Liver (tissue), 3 donors: ENCODE data around the gene HMSD.

Experiments used
- EGR1 ChIP-seq, 2 donors: IDR thresholded peaks; 2 replicates each; pipeline ENCODE4 v1.6.1; 2016 to 2018; ENCODE audit warnings: antibody characterized with exemption in 2 of 2, low read depth in 2 of 2
- GABPA ChIP-seq, 2 donors: IDR thresholded peaks in 1 of 2; conservative IDR thresholded peaks in 1 of 2; 2 replicates each; pipeline ENCODE4 v1.6.1; 2016; ENCODE audit warnings: antibody characterized with exemption in 2 of 2, mild to moderate bottlenecking in 1 of 2, moderate library complexity in 1 of 2
- HNF4A ChIP-seq, 2 donors: conservative IDR thresholded peaks; 2 replicates each; pipeline ENCODE4 v1.6.1; 2016; ENCODE audit warnings: antibody characterized with exemption in 2 of 2, mild to moderate bottlenecking in 2 of 2
- JUND ChIP-seq, 2 donors: IDR thresholded peaks; 2 replicates each; pipeline ENCODE4 v1.6.1; 2016; ENCODE audit warnings: antibody characterized with exemption in 2 of 2
- RAD21 ChIP-seq, 2 donors: IDR thresholded peaks; 2 replicates each; pipeline ENCODE4 v1.6.1; 2016; ENCODE audit warnings: antibody characterized with exemption in 2 of 2, mild to moderate bottlenecking in 2 of 2
- SP1 ChIP-seq: IDR thresholded peaks from 2 replicates; pipeline ENCODE4 v1.6.1; 2018; ENCODE audit warnings: antibody characterized with exemption, mild to moderate bottlenecking
- TAF1 ChIP-seq: conservative IDR thresholded peaks from 2 replicates; pipeline ENCODE4 v1.6.1; 2016; ENCODE audit warnings: antibody characterized with exemption, mild to moderate bottlenecking
- YY1 ChIP-seq: IDR thresholded peaks from 2 replicates; pipeline ENCODE4 v1.6.1; 2016; ENCODE audit warnings: antibody characterized with exemption, mild to moderate bottlenecking
- TF ChIP-seq, protein P1 (sequence below): fragments of 150-350 bp; IDR thresholded peaks from 2 replicates; pipeline ENCODE4 v1.5.1; 2017; ENCODE audit warnings: improper control_type of control experiment, low read depth, low read length; ENCODE audit not compliant: missing input control
- TF ChIP-seq, protein P2 (sequence below): IDR thresholded peaks from 2 replicates; pipeline ENCODE4 v1.6.1; 2016; ENCODE audit warnings: antibody characterized with exemption
- TF ChIP-seq, protein P3 (sequence below): IDR thresholded peaks from 2 replicates; pipeline ENCODE4 v1.6.1; 2016; ENCODE audit warnings: antibody characterized with exemption
- TF ChIP-seq, protein P4 (sequence below): IDR thresholded peaks from 2 replicates; pipeline ENCODE4 v1.6.1; 2016; ENCODE audit warnings: antibody characterized with exemption, mild to moderate bottlenecking
- TF ChIP-seq, protein P5 (sequence below): IDR thresholded peaks from 2 replicates; pipeline ENCODE4 v1.6.1; 2016; ENCODE audit warnings: antibody characterized with exemption
- donor health status: healthy.
- donor health status: healthy.

DNA sequence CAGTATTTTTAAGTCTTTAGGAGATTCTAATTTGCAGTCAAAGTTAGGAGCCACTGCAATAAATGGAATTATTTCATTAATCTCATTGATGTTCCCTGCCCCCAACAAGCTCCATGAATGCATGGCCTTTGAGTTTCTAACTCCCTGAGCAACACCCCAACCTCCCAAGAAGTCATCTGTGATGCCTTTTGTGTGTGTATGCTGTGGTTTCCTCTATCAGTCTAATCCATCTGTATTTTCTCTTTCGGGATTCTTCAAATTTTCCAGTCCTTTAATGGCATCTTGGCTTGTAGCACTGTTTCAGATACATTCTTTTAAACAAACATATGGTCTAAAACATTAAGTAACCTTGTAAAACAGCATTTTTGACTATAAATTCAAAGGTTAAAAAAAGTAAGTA is 24.6 kb upstream of the HMSD start:
- TF ChIP-seq, protein P1, sequence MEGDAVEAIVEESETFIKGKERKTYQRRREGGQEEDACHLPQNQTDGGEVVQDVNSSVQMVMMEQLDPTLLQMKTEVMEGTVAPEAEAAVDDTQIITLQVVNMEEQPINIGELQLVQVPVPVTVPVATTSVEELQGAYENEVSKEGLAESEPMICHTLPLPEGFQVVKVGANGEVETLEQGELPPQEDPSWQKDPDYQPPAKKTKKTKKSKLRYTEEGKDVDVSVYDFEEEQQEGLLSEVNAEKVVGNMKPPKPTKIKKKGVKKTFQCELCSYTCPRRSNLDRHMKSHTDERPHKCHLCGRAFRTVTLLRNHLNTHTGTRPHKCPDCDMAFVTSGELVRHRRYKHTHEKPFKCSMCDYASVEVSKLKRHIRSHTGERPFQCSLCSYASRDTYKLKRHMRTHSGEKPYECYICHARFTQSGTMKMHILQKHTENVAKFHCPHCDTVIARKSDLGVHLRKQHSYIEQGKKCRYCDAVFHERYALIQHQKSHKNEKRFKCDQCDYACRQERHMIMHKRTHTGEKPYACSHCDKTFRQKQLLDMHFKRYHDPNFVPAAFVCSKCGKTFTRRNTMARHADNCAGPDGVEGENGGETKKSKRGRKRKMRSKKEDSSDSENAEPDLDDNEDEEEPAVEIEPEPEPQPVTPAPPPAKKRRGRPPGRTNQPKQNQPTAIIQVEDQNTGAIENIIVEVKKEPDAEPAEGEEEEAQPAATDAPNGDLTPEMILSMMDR = no peak
- TF ChIP-seq YY1 (no peak), JUND (IDR thresholded peaks at IDR 0.05) (no peak), SP1 (no peak), TAF1 (no peak), RAD21 (IDR thresholded peaks at IDR 0.05) (no peak), GABPA (IDR thresholded peaks at IDR 0.05 in 1 of 2, conservative IDR thresholded peaks at IDR 0.05 in 1 of 2) (no peak), HNF4A (conservative IDR thresholded peaks at IDR 0.05) (no peak), EGR1 (IDR thresholded peaks at IDR 0.05; ENCODE audit: low read depth in 2 of 2) (no peak)
- TF ChIP-seq, protein P2, sequence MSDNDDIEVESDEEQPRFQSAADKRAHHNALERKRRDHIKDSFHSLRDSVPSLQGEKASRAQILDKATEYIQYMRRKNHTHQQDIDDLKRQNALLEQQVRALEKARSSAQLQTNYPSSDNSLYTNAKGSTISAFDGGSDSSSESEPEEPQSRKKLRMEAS = no peak
- TF ChIP-seq, protein P3, sequence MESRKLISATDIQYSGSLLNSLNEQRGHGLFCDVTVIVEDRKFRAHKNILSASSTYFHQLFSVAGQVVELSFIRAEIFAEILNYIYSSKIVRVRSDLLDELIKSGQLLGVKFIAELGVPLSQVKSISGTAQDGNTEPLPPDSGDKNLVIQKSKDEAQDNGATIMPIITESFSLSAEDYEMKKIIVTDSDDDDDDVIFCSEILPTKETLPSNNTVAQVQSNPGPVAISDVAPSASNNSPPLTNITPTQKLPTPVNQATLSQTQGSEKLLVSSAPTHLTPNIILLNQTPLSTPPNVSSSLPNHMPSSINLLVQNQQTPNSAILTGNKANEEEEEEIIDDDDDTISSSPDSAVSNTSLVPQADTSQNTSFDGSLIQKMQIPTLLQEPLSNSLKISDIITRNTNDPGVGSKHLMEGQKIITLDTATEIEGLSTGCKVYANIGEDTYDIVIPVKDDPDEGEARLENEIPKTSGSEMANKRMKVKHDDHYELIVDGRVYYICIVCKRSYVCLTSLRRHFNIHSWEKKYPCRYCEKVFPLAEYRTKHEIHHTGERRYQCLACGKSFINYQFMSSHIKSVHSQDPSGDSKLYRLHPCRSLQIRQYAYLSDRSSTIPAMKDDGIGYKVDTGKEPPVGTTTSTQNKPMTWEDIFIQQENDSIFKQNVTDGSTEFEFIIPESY = no peak
- TF ChIP-seq, protein P4, sequence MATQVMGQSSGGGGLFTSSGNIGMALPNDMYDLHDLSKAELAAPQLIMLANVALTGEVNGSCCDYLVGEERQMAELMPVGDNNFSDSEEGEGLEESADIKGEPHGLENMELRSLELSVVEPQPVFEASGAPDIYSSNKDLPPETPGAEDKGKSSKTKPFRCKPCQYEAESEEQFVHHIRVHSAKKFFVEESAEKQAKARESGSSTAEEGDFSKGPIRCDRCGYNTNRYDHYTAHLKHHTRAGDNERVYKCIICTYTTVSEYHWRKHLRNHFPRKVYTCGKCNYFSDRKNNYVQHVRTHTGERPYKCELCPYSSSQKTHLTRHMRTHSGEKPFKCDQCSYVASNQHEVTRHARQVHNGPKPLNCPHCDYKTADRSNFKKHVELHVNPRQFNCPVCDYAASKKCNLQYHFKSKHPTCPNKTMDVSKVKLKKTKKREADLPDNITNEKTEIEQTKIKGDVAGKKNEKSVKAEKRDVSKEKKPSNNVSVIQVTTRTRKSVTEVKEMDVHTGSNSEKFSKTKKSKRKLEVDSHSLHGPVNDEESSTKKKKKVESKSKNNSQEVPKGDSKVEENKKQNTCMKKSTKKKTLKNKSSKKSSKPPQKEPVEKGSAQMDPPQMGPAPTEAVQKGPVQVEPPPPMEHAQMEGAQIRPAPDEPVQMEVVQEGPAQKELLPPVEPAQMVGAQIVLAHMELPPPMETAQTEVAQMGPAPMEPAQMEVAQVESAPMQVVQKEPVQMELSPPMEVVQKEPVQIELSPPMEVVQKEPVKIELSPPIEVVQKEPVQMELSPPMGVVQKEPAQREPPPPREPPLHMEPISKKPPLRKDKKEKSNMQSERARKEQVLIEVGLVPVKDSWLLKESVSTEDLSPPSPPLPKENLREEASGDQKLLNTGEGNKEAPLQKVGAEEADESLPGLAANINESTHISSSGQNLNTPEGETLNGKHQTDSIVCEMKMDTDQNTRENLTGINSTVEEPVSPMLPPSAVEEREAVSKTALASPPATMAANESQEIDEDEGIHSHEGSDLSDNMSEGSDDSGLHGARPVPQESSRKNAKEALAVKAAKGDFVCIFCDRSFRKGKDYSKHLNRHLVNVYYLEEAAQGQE = no peak
- TF ChIP-seq, protein P5, sequence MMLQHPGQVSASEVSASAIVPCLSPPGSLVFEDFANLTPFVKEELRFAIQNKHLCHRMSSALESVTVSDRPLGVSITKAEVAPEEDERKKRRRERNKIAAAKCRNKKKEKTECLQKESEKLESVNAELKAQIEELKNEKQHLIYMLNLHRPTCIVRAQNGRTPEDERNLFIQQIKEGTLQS = no peak
